ENCODE measurements around the gene TSPAN18. TPM values are rescaled to one million over a fixed set of nuclear protein-coding genes. Genes with fewer than 3 reads are reported as not detected.

TSPAN18 gene
- total and polyA plus RNA-seq, 4 experiments from 2014 or later = 7.3 to 48.6 (median 18.2) TPM

DNA sequence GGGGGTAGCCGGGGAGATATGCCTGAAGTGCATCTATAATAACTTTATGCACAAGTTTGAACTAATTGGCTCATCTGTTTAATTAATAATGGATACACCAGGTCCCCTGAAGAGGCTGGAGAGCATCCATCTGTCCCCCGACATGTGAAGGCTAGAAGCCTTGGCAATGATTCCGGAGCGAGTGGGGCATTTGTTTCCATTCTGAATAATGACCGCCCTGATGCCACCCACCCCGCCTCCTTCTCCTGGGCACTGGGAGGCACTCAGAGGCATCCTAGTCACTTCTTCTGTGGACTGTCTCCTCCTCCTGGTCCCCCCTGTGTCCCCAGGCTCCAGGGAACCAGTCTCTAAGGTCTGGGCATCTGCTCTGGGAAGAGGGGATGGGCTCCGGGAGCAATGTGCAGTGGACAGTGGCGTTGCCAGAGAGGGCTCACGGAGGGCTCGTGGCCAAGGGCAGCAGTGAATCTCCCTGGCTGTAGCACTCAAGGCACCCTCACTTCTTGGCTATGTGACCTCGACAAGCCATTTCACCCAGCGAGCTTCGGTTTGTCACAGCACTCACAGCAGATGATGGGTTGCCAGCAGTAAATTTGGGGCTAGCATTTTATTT lies 64.7 kb downstream of the TSPAN18 start:
- intact Hi-C loops (cut with micrococcal nuclease) = no loop called here
- no peaks in the 10 kb centered on the region for H3K36me3 ChIP-seq (ENCODE audit: insufficient read depth, low read length)
- ChIA-PET CTCF (ENCODE audit: partially characterized antibody) (interaction anchor here (4.4 kb wide), 1 partner anchor 15 kb away, joined by 21 read pairs; no protein-coding TSS in a partner anchor), POLR2A (ENCODE audit: partially characterized antibody) (no interaction called here)
- H3K27ac ChIP-seq (ENCODE audit: low read depth, low read length) = no peak overlapping the region
- no peaks in the 10 kb centered on the region for H3K9me3 Mint-ChIP-seq
- H3K27me3 ChIP-seq (ENCODE audit: insufficient read depth, low read length) = no peaks in the 10 kb centered on the region
- H3K4me1 Mint-ChIP-seq = peaks cover 7 to 32% (median 15%) of the 10 kb centered on the region in 4 donors
- H3K27me3 Mint-ChIP-seq = no peaks in the 10 kb centered on the region
- H3K36me3 Mint-ChIP-seq = peaks cover 12 to 19% of the 10 kb centered on the region in 2 donors
- DNase-seq = no peak
- H3K27ac Mint-ChIP-seq = no peak overlapping the region
- no peaks in the 10 kb centered on the region for H3K9me3 ChIP-seq (ENCODE audit: control insufficient read depth in 1 of 2, low read length in 2 of 2)
- no peaks in the 10 kb centered on the region for H3K4me1 ChIP-seq (ENCODE audit: insufficient read depth, low read length)
- no peak overlapping the region for H3K4me3 Mint-ChIP-seq
- no peak overlapping the region for H3K4me3 ChIP-seq (ENCODE audit: low read length in 2 of 2)

DNA sequence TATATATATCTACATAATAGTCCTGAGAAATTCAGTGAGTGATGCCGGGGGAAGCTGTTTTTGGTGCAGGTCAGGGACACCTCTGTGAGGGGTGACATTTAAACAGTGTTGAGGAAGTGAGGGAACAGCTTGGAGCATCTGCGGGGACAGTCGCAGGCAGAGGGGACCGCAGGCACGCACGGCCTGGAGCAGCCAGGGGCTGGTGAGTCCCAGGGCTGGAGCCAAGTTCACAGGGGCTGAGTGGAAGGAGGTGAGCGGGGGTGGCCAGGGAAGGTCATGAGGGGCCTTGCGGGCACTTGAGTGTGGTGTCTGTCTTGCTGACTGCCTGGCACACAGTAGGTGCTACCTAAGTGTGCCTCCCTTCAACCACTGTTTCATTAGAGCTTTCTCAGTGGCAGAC lies 65.4 kb downstream of the TSPAN18 start:
- no peak for DNase-seq
- no peaks in the 10 kb centered on the region for H3K9me3 ChIP-seq (ENCODE audit: control insufficient read depth in 1 of 2, low read length in 2 of 2)
- Mint-ChIP-seq H3K36me3 (peaks cover 13 to 21% of the 10 kb centered on the region in 2 donors), H3K27ac (peak overlapping the region in 1 of 7 donors; percentile 31), H3K27me3 (no peaks in the 10 kb centered on the region), H3K4me1 (peaks cover 7 to 26% (median 12%) of the 10 kb centered on the region in 4 donors), H3K4me3 (no peak overlapping the region), H3K9me3 (no peaks in the 10 kb centered on the region)
- H3K36me3 ChIP-seq (ENCODE audit: insufficient read depth, low read length) = peaks cover 4% of the 10 kb centered on the region
- ChIA-PET POLR2A (ENCODE audit: partially characterized antibody) (no interaction called here), CTCF (ENCODE audit: partially characterized antibody) (interaction anchor here (1.5 to 4.4 kb wide), 2 partner anchors 16 to 145 kb away, joined by 3 to 21 read pairs; no protein-coding TSS in a partner anchor)
- H3K4me3 ChIP-seq (ENCODE audit: low read length in 2 of 2) = no peak overlapping the region
- intact Hi-C loops (cut with micrococcal nuclease) = no loop called here
- H3K27me3 ChIP-seq (ENCODE audit: insufficient read depth, low read length) = no peaks in the 10 kb centered on the region
- H3K4me1 ChIP-seq (ENCODE audit: insufficient read depth, low read length) = no peaks in the 10 kb centered on the region
- no peak overlapping the region for H3K27ac ChIP-seq (ENCODE audit: low read depth, low read length)

DNA sequence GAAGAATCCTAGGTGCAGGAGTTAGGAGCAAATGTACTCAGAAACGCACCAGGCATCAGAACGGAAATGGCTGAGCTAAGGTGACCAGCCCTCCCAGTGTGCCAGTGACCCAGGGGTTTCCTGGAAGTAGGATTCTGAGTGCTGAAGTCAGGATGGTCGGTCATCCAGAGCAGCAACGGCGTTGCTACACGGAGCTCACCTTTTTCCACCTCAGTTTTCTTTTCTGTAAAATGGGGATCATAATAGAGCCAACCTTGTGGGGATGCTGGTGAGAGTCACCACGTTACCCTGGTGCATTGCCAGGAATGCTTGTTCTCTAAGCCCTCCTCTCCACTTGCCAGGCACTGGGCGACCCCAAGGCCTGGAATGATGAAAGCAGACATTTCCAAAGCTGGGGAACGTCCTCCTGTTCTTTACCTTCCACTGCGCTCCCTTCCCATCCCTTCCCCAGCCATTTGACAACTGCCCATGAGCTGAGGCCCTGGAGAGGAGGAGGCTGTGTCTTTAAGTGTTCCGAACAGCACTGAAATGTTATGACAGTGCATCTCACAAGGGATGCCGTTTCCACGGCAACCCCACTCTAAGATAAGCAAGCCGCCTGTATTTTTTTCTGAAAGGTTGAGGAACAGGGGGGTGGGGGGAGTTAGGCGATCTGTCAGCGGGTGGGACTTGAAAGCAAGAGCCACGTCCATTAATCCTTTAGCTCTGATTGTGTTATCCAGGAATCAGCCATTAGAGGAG lies 66.8 kb downstream of the TSPAN18 start:
- ChIA-PET CTCF (ENCODE audit: partially characterized antibody) (interaction anchor here (1.0 to 4.4 kb wide), 4 partner anchors 9 to 144 kb away, joined by 3 to 21 read pairs (median 3); no protein-coding TSS in a partner anchor), POLR2A (ENCODE audit: partially characterized antibody) (no interaction called here)
- intact Hi-C loops (cut with micrococcal nuclease) = no loop called here
- Mint-ChIP-seq H3K9me3 (no peaks in the 10 kb centered on the region), H3K4me1 (peaks cover 7 to 16% (median 10%) of the 10 kb centered on the region in 4 donors), H3K4me3 (no peak overlapping the region), H3K27me3 (no peaks in the 10 kb centered on the region), H3K36me3 (peaks cover 18 to 25% of the 10 kb centered on the region in 2 donors), H3K27ac (peak overlapping the region in 3 of 7 donors; percentile 29 to 85 (median 74))
- Histone ChIP-seq H3K27me3 (ENCODE audit: insufficient read depth, low read length) (no peaks in the 10 kb centered on the region), H3K4me3 (ENCODE audit: low read length in 2 of 2) (no peak overlapping the region), H3K36me3 (ENCODE audit: insufficient read depth, low read length) (peaks cover 4% of the 10 kb centered on the region), H3K9me3 (ENCODE audit: control insufficient read depth in 1 of 2, low read length in 2 of 2) (no peaks in the 10 kb centered on the region), H3K4me1 (ENCODE audit: insufficient read depth, low read length) (no peaks in the 10 kb centered on the region), H3K27ac (ENCODE audit: low read depth, low read length) (no peak overlapping the region)
- DNase-seq = no peak

DNA sequence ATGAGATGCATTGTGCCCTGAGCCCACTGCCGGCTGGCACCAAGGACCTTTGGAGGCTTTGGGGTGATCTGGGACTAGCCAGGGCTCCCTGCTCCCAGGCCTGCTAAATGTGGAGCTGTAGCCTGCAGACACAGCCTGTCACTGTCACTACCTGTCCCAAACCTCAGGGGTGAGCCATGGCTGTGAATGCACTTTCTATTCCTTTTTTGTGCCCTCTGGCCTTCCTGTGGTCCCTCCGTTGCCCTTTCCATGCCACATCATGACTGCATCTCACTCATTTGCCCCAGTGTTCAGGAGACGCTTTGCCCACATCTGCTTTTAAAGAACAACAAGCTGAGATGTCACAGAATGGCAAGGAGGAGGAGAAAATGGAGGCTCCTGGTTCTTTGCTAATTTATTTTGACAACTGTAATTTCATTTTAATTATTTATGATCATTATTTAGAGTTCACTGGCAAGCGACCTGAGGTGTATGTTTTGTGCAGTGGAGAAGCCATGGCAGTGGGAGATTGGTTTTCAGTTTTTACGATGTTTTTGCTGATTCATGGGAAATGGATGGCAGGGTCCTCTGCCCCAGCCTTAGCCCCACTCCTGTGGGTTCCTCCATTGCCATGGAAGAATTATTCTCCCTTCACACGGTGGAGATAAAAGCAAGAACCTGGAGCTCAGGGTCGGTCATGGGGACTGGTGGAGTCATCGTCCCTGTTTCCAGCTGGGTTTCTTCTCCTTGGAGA lies 69.2 kb downstream of the TSPAN18 start:
- no peaks in the 10 kb centered on the region for H3K27me3 Mint-ChIP-seq
- ChIA-PET CTCF (ENCODE audit: partially characterized antibody) (interaction anchor here (4.4 kb wide), 1 partner anchor 20 kb away, joined by 21 read pairs; no protein-coding TSS in a partner anchor), POLR2A (ENCODE audit: partially characterized antibody) (no interaction called here)
- Histone ChIP-seq H3K9me3 (ENCODE audit: control insufficient read depth in 1 of 2, low read length in 2 of 2) (no peaks in the 10 kb centered on the region), H3K27me3 (ENCODE audit: insufficient read depth, low read length) (no peaks in the 10 kb centered on the region), H3K36me3 (ENCODE audit: insufficient read depth, low read length) (peaks cover 4% of the 10 kb centered on the region), H3K4me1 (ENCODE audit: insufficient read depth, low read length) (no peaks in the 10 kb centered on the region), H3K27ac (ENCODE audit: low read depth, low read length) (no peak overlapping the region), H3K4me3 (ENCODE audit: low read length in 2 of 2) (no peak overlapping the region)
- peaks cover 19 to 25% of the 10 kb centered on the region in 2 donors for H3K36me3 Mint-ChIP-seq
- peaks cover 0 to 8% (median 1%) of the 10 kb centered on the region in 4 donors for H3K4me1 Mint-ChIP-seq
- DNase-seq = no peak
- H3K9me3 Mint-ChIP-seq = no peaks in the 10 kb centered on the region
- H3K27ac Mint-ChIP-seq = no peak overlapping the region
- H3K4me3 Mint-ChIP-seq = no peak overlapping the region
- intact Hi-C loops (cut with micrococcal nuclease) = no loop called here

DNA sequence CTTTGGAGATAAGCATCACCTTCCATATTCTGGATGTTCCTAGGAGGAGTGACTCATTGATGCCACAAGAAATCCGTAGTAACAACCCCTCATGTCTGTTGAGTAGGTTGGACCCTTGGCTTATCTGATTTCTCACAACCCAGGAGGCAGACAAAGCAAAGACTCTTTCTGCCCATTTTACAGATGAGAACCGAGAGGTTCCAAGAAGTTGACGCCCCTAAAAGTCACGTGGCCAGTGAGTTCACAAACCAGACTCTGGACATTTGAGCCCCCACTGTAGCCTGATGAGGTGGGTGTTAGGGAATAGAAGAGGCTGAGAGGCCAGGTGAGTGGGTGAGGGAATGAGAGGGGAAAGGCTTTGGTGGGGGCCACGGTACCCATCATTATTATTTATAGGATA lies 70.3 kb downstream of the TSPAN18 start:
- POLR2A ChIA-PET (ENCODE audit: partially characterized antibody) = no interaction called here

DNA sequence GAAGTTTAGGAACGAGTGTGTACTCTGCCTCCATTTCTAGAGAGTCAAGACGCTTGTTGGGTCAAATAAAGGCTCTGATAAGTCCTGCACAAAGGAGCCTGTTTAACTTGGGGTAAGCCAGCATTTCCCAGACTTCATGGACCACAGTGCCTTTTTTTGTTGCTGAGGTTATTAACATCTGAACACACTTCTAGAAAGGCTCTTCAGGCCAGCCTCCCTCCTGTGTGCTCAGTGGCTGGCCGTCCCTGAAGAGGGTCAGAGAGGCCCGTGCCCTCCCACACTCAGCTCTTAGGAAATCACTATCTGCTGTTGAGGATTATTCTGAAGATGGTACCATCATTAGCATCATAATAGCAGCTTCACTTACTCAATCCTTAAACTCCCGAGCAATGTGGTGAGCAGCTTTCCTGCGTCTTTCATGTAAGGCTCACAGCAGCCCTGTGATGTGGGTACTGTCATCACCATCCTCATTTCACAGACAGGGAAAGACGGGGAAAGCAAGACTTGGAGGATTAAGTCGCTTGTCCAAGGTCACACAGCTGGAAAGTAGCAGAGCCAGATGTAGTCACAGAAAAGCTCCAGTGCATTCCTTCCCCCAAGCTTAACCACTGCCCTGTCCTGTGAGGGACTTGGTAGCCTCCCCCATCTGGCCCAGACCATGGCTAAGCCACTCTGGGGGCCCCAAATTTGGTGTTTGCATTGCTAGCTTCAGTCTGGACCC lies 71.3 kb downstream of the TSPAN18 start:
- Mint-ChIP-seq H3K4me1 (peaks cover 2 to 6% (median 3%) of the 10 kb centered on the region in 4 donors), H3K27me3 (no peaks in the 10 kb centered on the region), H3K9me3 (no peaks in the 10 kb centered on the region), H3K4me3 (no peak overlapping the region), H3K36me3 (peaks cover 24 to 30% of the 10 kb centered on the region in 2 donors), H3K27ac (no peak overlapping the region)
- ChIA-PET CTCF (ENCODE audit: partially characterized antibody) (no interaction called here), POLR2A (ENCODE audit: partially characterized antibody) (interaction anchor here (1.0 kb wide), 1 partner anchor 22 kb away, joined by 3 read pairs; no protein-coding TSS in a partner anchor)
- Histone ChIP-seq H3K27me3 (ENCODE audit: insufficient read depth, low read length) (no peaks in the 10 kb centered on the region), H3K4me1 (ENCODE audit: insufficient read depth, low read length) (no peaks in the 10 kb centered on the region), H3K36me3 (ENCODE audit: insufficient read depth, low read length) (peaks cover 4% of the 10 kb centered on the region), H3K27ac (ENCODE audit: low read depth, low read length) (no peak overlapping the region), H3K9me3 (ENCODE audit: control insufficient read depth in 1 of 2, low read length in 2 of 2) (no peaks in the 10 kb centered on the region), H3K4me3 (ENCODE audit: low read length in 2 of 2) (no peak overlapping the region)
- intact Hi-C loops (cut with micrococcal nuclease) = no loop called here
- DNase-seq = no peak

More for the DNA sequence above, 70.3 kb downstream of the TSPAN18 start:
- no peaks in the 10 kb centered on the region for H3K4me1 ChIP-seq (ENCODE audit: insufficient read depth, low read length)
- no peak for DNase-seq
- CTCF ChIA-PET (ENCODE audit: partially characterized antibody) = no interaction called here
- H3K27ac Mint-ChIP-seq = peak overlapping the region in 1 of 7 donors; percentile 69
- H3K4me3 Mint-ChIP-seq = no peak overlapping the region
- no peaks in the 10 kb centered on the region for H3K9me3 Mint-ChIP-seq
- H3K36me3 ChIP-seq (ENCODE audit: insufficient read depth, low read length) = peaks cover 4% of the 10 kb centered on the region
- H3K27me3 ChIP-seq (ENCODE audit: insufficient read depth, low read length) = no peaks in the 10 kb centered on the region
- peaks cover 0 to 8% (median 2%) of the 10 kb centered on the region in 4 donors for H3K4me1 Mint-ChIP-seq
- peaks cover 22 to 28% of the 10 kb centered on the region in 2 donors for H3K36me3 Mint-ChIP-seq
- intact Hi-C loops (cut with micrococcal nuclease) = no loop called here
- no peak overlapping the region for H3K27ac ChIP-seq (ENCODE audit: low read depth, low read length)
- no peak overlapping the region for H3K4me3 ChIP-seq (ENCODE audit: low read length in 2 of 2)
- H3K27me3 Mint-ChIP-seq = no peaks in the 10 kb centered on the region
- no peaks in the 10 kb centered on the region for H3K9me3 ChIP-seq (ENCODE audit: control insufficient read depth in 1 of 2, low read length in 2 of 2)
